ENCODE data around the gene STK26. TPM values are rescaled to one million over a fixed set of nuclear protein-coding genes. Genes with fewer than 3 reads are reported as not detected.
"Not testable (repeated sequence)": the region's sequence is repeated elsewhere in the genome, so short reads cannot be mapped to it uniquely, and the experiment has no call there.

STK26 gene
- total RNA-seq, 1 donor from 2014 or later: 2.8 TPM

DNA sequence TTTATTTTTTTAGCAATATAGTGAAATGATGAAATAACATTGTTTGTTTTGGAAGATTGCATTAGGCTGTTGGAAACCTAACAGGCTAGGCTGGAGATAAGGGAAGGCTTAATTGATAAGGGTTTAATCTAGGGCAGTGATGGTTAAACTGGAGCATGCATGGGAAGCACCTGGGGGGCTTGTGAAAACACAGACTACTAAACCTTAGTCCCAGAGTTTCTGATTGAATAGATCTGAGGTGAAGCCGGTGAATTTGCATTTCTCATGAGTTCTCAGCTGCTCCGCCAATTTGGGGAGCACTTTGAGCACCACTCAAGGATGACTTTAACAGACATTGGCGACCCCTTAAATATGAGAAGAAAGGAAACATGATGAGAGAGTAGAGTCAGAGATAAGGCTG, 11.5 kb downstream of the STK26 start:
- no peak for DNase-seq (ENCODE audit: extremely low read depth, low read depth, low spot score)

DNA sequence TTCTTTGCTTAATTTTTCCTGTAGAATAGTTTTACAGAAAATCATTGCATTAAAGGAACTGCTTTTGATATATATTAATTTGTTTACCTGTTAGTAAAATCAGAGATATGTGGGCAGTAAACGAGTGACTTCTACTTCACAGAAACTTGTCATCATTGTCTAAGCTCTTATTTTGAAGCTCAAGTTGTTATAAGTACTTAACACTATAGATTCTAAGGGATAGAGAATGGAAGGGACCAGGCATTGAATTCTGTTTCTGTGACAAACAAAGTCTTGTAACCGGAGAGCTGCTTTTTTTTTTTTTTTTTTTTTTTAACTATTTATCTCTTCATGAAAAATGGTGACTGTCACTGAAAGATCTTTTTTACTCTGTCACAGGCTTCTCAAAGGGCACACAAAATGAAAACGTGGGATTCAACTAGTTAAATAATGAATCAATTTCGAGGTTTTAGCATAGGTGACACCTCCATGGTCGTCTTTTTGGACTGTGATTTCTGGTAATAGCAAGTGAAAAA, 14.4 kb downstream of the STK26 start:
- DNase-seq (ENCODE audit: extremely low read depth, low read depth, low spot score): no peak

DNA sequence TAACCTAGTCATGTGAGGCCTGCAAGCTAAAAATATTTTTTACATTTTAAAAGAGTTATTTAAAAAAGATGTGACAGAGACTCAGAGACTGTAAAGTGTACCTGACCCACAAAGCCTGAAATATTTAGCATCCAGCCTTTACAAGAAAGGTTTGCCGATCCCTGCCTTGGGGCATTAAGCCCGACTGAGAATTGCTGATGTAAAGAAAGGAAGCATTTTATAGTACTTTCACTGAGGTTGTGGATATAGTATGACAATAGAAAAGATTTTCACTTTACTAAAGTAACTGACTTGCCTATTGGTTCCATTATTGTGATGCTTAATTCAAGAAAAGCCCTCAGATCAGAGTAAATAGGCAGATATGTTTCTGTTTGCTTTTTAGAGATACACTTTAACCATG, 17.0 kb downstream of the STK26 start:
- DNase-seq (ENCODE audit: extremely low read depth, low read depth, low spot score): no peak

DNA sequence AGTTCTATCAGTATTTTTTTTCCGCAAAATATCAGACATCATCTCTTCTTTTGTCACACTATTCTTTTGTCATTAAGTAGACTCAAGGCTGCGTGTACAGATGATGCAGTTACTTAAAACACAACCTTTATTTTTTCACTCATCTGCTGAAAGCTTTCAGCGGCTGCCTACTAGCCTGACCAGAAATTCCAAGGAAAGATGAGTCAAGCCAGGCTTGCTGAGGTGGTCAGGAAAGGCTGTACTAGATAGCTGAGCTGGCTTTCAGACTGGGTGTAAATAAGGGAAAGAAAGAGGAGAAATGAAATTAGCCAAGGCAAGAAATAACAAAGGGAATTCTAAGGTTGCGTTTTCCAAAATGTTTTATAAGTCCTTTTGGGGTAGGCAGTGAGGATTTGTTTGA, 17.9 kb downstream of the STK26 start:
- no peak for DNase-seq (ENCODE audit: extremely low read depth, low read depth, low spot score)

DNA sequence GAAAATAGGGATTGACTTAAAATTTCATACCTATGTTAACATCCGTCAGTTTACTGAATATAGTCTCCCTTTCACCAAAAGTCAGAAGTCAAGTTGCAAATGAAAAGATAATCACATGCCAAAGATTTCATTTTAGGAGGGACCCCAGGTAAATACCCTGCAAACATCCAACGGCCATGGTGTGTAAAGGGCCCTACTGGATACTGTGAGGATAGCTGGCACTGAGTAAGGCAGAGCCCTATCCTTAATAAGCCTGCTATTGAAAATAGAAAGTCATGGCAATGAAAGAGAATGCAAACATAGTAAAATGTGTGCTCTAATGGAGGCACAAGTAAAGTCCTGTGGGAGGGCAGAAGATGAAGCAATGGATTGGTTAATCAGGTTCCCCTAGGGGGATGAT, 20.9 kb downstream of the STK26 start:
- no peak for DNase-seq (ENCODE audit: extremely low read depth, low read depth, low spot score)

DNA sequence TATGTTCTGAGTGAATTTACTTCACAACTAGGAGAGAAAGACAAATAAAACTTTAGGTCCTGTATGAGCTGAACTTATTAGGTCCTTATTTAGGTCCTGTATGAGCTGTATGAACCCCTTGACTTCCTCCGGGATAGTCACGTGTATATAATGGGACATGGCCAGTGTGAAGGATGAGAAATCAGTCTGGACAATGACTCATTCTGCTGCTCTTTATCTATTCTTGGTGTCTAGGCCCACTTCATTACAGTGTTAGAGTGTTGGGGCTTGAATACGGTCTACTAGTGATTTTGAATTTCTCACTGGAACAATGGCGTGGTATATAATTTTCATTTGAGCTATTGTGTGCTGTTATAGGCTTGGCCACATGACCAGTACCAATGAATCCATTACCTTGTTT, 21.9 kb downstream of the STK26 start:
- no peak for DNase-seq (ENCODE audit: extremely low read depth, low read depth, low spot score)

DNA sequence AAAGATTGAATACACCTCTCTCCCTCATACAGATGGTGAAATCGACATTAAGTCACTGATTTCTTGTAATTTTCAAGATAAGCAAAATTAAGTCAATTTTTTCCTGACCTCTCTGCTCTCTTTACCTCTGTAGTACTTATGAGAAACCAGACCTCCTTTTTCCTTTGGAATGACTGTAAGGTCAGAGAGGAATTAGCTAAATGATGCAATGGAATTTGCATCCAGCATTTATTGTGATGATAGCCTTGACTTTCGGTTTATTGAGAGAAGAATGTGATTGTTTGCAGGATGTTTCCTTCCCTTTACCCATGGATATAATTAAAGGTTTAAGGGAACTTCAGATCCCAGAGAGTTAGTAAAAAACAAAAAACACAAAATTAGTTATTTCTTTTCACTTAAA, 22.4 kb downstream of the STK26 start:
- DNase-seq (ENCODE audit: extremely low read depth, low read depth, low spot score): no peak

DNA sequence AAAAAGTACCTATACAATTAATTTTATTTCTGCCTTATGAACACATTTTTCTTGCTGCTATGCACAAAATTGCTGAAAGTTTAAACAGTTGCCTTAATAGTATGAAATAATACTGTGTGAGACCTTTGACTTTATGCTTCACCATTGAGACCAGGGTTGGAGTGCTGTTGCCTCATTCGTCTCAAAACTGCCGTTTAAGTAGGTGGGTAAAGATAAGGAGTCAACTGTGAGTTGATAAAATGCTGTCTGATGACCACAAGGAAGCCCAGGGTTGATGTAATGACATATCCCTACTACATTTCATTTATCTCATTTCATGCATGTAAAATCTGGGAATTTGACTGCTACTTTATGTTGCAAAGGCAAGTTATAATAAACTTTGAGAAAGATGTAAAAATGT, 23.4 kb downstream of the STK26 start:
- no peak for DNase-seq (ENCODE audit: extremely low read depth, low read depth, low spot score)

DNA sequence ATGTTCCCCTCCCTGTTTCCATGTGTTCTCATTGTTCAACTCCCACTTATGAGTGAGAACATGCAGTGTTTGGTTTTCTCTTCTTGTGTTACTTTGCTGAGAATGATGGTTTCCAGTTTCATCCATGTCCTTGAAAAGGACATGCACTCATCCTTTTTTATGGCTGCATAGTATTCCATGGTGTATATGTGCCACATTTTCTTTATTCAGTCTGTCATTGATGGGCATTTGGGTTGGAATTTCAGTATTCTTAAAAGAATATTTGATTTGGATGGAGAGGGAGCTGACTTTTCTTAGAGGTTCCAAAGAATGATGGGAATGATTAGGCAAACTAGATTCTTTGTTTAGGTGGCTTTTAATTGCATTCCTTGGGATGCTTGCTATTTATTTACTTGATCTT, 28.7 kb downstream of the STK26 start:
- DNase-seq (ENCODE audit: extremely low read depth, low read depth, low spot score): not testable (repeated sequence)

DNA sequence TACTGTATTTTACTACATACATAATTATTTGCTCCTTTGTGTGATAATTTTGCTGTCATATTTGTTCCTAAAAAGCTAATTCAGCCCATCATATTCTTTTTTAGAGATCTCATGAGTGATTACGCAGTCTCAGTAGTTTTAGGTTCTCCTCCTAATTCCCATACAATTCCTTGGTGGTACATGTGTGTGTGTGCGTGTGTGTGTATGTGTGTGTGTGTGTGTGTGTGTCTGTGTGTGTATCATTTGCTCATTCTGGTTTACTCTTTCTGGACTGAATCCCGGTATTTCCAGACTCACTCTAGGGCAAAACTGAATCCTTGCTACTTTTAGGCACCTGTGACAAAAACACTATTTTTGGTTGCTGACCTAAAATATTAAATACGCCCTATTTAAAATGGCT, 34.9 kb downstream of the STK26 start:
- DNase-seq (ENCODE audit: extremely low read depth, low read depth, low spot score): no peak

DNA sequence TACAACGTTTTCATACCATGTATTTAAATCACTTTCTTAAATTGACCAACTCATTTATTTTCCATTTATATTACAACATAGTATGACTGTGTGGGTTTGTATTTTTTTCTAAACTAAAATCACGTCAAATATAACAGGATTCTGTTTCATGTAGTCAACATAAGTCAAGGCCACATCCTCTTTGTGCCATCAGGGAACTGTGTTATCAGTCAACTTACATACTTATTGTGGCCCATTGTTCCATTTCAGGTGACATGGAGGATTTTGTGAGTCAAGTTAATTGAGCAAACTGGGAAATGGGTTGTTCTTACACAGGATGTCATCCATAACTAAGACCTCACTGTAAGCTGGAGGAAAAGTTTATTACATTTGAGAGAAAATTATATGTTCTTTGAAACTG, 35.9 kb downstream of the STK26 start:
- DNase-seq (ENCODE audit: extremely low read depth, low read depth, low spot score): no peak

DNA sequence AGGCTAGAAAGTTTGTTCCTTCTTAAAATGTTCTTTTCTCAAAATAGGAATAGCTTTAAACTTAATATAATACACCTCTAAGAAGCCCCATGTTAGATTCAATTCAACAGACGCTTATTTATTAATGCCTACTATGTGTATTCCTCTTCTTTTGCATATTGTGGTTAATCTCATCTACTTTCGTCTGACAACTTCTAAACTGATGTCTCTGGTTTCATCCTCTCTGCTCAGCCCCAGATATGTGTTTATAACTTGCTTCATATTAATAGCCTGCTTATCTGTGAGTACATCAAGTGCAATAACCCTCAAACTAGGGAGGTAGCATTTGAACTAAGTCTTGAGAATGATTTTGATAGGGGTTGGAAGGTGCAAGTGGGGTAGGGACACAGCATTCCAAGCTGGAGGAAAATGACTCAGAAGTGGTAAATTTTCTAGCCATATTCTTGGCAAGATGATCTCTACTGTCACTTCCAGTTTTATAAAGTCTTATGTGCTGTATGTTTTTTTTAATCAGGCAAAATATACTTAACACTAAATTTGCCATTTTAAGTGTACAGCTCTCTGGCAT, 37.0 kb downstream of the STK26 start:
- no peak for DNase-seq (ENCODE audit: extremely low read depth, low read depth, low spot score)

DNA sequence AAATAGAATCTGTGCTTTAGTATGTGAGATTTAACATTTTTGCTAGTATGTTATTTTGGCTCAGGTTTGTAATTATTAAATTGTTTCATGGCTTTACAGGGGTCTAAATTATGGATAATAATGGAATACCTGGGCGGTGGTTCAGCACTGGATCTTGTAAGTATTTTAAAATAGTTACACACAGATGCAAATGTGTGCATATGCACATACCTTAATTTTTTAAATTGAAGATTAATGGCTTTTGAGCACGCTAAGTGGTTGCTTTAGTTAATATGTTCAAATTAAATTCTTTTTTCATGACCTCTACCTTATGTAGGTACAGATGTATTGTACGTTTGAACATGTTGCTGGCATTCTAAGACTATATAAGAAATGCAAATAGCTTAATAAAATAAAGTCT, 40.2 kb downstream of the STK26 start:
- DNase-seq (ENCODE audit: extremely low read depth, low read depth, low spot score): no peak

DNA sequence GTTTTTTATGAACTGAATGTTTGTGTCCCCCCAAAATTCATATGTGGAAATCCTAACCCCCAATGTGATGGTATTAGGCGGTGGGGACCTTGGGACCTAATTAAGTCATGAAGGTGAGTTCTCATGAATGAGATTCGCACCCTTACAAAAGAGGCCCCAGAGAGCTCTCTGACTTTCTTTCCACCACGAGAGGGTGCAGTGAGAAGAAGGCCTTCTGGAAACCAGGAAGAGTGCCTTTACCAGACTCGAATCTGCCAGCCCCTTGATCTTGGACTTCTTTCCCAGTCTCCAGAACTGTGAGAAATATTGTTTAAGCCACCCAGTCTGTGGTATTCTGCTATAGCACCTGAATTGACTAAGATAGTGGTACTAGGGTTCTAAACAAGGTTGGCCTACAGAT, 40.8 kb downstream of the STK26 start:
- DNase-seq (ENCODE audit: extremely low read depth, low read depth, low spot score): no peak

DNA sequence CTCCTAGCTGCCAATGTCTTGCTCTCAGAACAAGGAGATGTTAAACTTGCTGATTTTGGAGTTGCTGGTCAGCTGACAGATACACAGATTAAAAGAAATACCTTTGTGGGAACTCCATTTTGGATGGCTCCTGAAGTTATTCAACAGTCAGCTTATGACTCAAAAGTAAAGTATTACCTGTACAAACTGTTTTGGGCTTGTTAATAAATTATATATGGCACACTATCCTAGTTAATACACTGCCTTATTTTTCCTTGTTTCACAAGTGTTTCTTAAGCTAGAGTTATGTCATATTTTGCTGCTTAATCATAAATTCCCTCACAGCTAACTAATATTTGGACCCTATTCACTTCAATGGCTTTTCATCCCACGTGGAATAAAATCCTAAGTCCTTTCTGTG, 45.3 kb downstream of the STK26 start:
- DNase-seq (ENCODE audit: extremely low read depth, low read depth, low spot score): no peak

DNA sequence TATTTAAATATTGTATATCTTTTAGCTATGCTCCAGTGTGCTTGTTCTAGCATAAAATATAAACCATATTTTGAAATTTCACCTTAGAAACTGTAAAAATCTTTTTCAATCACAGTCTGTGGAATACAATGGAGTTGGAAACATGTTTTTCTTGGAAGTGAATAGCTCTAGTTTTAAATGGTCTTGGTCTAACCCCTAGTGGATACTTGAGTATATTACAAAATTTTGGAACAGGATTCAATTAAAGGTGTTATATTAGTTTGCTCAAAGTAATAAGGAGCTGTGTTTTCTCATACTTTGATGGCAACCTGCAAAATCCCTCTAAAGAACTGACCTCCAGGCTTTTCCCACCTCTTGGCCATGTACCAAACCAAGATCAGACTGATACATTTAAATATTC, 48.2 kb downstream of the STK26 start:
- DNase-seq (ENCODE audit: extremely low read depth, low read depth, low spot score): no peak

DNA sequence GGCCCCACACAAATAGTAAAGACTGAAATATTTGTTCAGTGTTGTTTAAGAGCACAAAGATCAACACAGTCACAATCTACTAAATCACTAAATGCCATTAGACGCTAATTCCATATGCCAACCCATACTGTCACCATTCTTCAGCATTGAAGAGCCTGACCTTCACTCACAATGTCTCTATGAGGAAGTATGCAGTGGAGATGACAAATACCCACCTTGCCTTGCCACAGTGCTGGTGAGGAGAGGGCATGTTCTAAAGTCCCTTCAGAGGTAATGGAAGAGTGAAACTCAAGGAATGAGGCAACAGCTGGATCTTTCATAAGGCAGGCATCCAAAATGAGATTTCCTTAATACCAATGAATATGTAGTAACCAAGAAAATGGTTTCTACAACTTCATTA, 54.3 kb downstream of the STK26 start:
- DNase-seq (ENCODE audit: extremely low read depth, low read depth, low spot score): no peak

DNA sequence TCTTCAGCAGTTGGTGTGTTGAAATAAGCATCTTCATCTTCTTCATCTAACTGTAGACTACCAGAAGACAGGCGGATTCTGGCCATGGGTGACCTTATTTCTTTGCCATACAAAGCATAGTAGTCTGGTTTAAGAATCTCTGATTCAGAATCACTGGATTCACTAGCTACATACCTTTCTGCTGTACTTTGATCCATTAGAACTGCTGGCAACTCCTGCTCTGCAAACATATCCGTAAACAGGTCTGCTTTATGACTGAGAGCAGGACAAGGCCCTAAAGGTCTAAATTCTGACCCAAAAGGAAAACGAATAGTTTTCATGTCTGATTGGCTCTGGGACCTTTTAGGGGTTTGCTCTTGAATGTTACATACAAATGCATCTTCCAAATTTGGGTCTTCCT, 54.8 kb downstream of the STK26 start:
- no peak for DNase-seq (ENCODE audit: extremely low read depth, low read depth, low spot score)

DNA sequence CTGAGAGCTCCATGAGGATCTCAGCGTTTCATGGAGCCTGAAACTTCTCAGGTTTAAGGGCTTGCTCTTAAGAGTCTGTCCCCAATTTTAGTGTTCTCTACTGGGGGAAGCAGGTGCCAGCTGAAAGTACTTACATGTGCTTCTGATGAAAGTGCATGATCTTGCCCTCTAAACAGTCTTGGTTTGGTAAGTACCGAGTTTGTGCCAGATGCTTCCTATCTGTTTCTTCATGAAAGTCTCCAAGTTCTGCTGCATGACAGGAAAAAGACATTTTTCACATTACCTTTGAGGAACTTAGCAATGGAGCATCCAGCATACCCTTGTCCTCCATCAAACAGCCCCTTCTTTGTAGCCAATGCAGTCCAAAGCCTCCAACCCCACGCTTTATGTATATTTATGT, 62.7 kb downstream of the STK26 start:
- DNase-seq (ENCODE audit: extremely low read depth, low read depth, low spot score): no peak

DNA sequence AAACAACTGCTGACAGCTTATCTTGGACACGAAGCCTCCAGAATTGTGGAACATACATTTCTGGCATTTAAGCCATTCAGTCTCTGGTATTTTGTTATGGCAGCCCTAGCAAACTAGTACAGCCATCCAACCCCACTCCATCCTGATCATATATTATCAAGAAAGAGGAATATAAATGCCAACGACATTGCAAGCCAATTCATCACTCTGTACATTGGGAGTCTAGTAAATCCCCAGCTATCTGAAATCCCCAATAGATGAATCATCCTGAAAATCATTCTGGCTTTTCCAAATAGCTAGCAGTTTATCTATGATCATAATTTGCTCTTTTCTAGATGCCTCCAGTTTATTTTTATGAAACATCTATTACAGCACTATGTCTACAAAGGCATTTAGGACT, 63.6 kb downstream of the STK26 start:
- no peak for DNase-seq (ENCODE audit: extremely low read depth, low read depth, low spot score)

DNA sequence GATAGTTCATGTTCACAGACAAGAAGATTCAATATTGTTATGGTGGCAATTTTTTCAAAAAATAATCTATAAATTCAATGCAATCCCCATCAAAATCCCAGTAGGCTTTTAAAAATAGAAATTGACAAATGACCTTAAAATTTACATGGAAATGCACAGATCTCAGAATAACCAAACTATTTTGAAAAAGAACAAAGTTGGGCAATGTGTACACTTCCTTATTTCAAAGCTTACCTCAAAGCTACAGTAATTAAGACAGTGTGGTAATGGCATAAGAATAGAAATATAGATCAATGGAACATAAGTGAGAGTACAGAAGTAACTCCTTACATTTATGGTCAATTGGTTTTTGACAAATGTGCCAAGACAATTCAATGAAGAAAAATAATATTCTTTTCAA, 65.8 kb downstream of the STK26 start:
- no peak for DNase-seq (ENCODE audit: extremely low read depth, low read depth, low spot score)

DNA sequence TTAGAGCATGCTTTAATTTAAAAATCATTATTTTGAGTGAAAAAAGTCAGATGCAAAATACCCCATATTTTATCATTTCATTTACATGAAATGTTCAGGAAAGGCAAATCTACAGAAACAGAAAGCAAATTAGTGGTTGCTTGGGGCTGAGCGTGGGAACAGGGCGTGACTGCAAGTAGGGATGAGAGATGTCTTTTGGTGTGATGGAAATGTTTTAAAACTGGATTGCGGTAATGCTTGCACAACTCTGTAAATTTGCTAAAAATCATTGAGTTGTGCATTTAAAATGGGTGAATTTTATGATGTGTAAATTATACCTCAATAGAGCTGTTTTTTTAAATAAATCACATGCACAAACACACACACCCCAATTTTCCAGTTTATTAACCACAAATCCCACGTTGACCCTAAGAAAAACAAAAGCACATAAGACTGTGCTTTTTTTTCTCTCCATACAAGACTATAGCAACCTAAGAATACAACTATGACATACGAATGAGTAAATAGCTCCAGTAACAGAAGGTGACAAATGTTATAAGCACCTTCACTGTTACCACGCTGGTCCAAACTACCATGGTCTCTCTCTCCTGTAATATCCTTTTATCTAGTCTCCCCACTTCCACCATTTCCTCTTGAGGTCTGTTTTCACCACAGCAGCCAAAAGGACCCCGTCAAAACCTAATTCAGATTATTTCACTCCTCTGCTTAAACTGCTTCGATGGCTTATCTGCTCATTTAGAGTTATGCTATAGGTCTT, 67.5 kb downstream of the STK26 start:
- no peak for DNase-seq (ENCODE audit: extremely low read depth, low read depth, low spot score)
